IPS-18c (cell line): ENCODE results near the gene ZNF627.
"Not testable (repeated sequence)": the region's sequence is repeated elsewhere in the genome, so short reads cannot be mapped to it uniquely, and the experiment has no call there.

ENCODE experiments used
- H3K4me3 ChIP-seq: 2 replicates; pipeline ENCODE4 v1.7.0; 2013; ENCODE audit warnings: low read depth, mild to moderate bottlenecking, low read length, moderate library complexity; ENCODE audit not compliant: insufficient read depth
- H3K9me3 ChIP-seq: one replicate; pipeline ENCODE4 v1.6.1; 2013; ENCODE audit warnings: mild to moderate bottlenecking, low read length, moderate library complexity; ENCODE audit not compliant: control insufficient read depth, insufficient read depth

The ZNF627 gene

GRCh38 chr19:11566164-11566563 lies 31.1 kb upstream of the ZNF627 start:
- no peak overlapping the region for H3K4me3 ChIP-seq
- H3K9me3 ChIP-seq: peaks cover 2% of the 10 kb centered on the region

- no peak overlapping the region for H3K4me3 ChIP-seq
- peaks cover 2% of the 10 kb centered on the region for H3K9me3 ChIP-seq
These were observed 27.2 kb upstream of the ZNF627 start for GRCh38 chr19:11570039-11570462.

- not testable (repeated sequence) for H3K9me3 ChIP-seq, H3K4me3 ChIP-seq
These were observed 23.9 kb upstream of the ZNF627 start for GRCh38 chr19:11573354-11573753.

GRCh38 chr19:11573763-11574162 lies 23.5 kb upstream of the ZNF627 start:
- not testable (repeated sequence) for H3K4me3 ChIP-seq

GRCh38 chr19:11574689-11575088 lies 22.6 kb upstream of the ZNF627 start:
- Histone ChIP-seq H3K9me3 (no peaks in the 10 kb centered on the region), H3K4me3 (no peak overlapping the region)

More at GRCh38 chr19:11573763-11574162, 23.5 kb upstream of the ZNF627 start:
- H3K9me3 ChIP-seq: not testable (repeated sequence)

GRCh38 chr19:11576227-11576626 lies 21.1 kb upstream of the ZNF627 start:
- Histone ChIP-seq H3K4me3 (no peak overlapping the region), H3K9me3 (no peaks in the 10 kb centered on the region)

- H3K4me3 ChIP-seq: peak within 1 kb of the TSS; percentile 31
- H3K9me3 ChIP-seq: no peaks in the 10 kb centered on the region
These were observed 19.6 kb upstream of the ZNF627 start, which contains the start of gene ACP5 for GRCh38 chr19:11577451-11578257. Gene ACP5, minus strand, starts transcription at chr19:11577645. Its CDS starts 328 bp downstream, at chr19:11577317.

GRCh38 chr19:11578258-11579142 lies 18.8 kb upstream of the ZNF627 start:
- peak overlapping the region; percentile 31 for H3K4me3 ChIP-seq
- no peaks in the 10 kb centered on the region for H3K9me3 ChIP-seq

- Histone ChIP-seq H3K9me3 (no peaks in the 10 kb centered on the region), H3K4me3 (no peak overlapping the region)
These were observed 17.2 kb upstream of the ZNF627 start for GRCh38 chr19:11580116-11580515.

GRCh38 chr19:11581740-11582139 lies 15.5 kb upstream of the ZNF627 start:
- no peak overlapping the region for H3K4me3 ChIP-seq
- no peaks in the 10 kb centered on the region for H3K9me3 ChIP-seq

GRCh38 chr19:11586331-11586730 lies 11.0 kb upstream of the ZNF627 start:
- H3K4me3 ChIP-seq: no peak overlapping the region
- H3K9me3 ChIP-seq: no peaks in the 10 kb centered on the region

- Histone ChIP-seq H3K4me3 (no peak overlapping the region), H3K9me3 (no peaks in the 10 kb centered on the region)
These were observed 9.8 kb upstream of the ZNF627 start for GRCh38 chr19:11587302-11587974.

- Histone ChIP-seq H3K4me3 (no peak overlapping the region), H3K9me3 (no peaks in the 10 kb centered on the region)
These were observed 9.2 kb upstream of the ZNF627 start for GRCh38 chr19:11587975-11588631.

GRCh38 chr19:11594084-11594483 lies 3.2 kb upstream of the ZNF627 start:
- no peaks in the 10 kb centered on the region for H3K9me3 ChIP-seq
- no peak overlapping the region for H3K4me3 ChIP-seq

GRCh38 chr19:11596156-11596555 lies 1.1 kb upstream of the ZNF627 start:
- no peak overlapping the region for H3K4me3 ChIP-seq
- H3K9me3 ChIP-seq: no peaks in the 10 kb centered on the region

GRCh38 chr19:11598103-11598483 lies 810 bp downstream of the ZNF627 start:
- Histone ChIP-seq H3K9me3 (no peaks in the 10 kb centered on the region), H3K4me3 (peak overlapping the region; percentile 98)

- H3K9me3 ChIP-seq: no peaks in the 10 kb centered on the region
- H3K4me3 ChIP-seq: no peak overlapping the region; the same call in 1 of the 2 replicates
These were observed 1.5 kb downstream of the ZNF627 start for GRCh38 chr19:11598746-11599145.
